ENCODE measurements around the gene TSPAN15.

The TSPAN15 gene

GRCh38 chr10:69435966-69436520 is 15.2 kb upstream of the TSPAN15 start:
- Histone ChIP-seq H3K4me1 (ENCODE audit: control insufficient read depth, insufficient read depth, low read length) (peaks cover 6% of the 10 kb centered on the region; the same call in 1 of the 2 replicates), H3K27ac (ENCODE audit: extremely low read depth, low read depth, low read length) (no peak overlapping the region), H3K4me3 (ENCODE audit: low read depth, low read length) (no peak overlapping the region), H3K36me3 (ENCODE audit: control insufficient read depth in 2 of 2, insufficient read depth in 1 of 2, low read length in 2 of 2) (no peaks in the 10 kb centered on the region), H3K9me3 (ENCODE audit: control insufficient read depth, insufficient read depth, low read depth, low read length) (no peaks in the 10 kb centered on the region)
- ChIA-PET CTCF (interaction anchor here (1.5 kb wide), 1 partner anchor 13 kb away, joined by 3 read pairs; no protein-coding TSS in a partner anchor), POLR2A (interaction anchor here (0.5 kb wide), 1 partner anchor 972 kb away, joined by 3 read pairs; no protein-coding TSS in a partner anchor)
- no peak for TF ChIP-seq ZSCAN4 (tag by site-specific recombination; IDR thresholded peaks at IDR 0.05)

GRCh38 chr10:69437321-69438259 is 13.7 kb upstream of the TSPAN15 start:
- H3K4me1 ChIP-seq (ENCODE audit: control insufficient read depth, insufficient read depth, low read length) = peaks cover 6% of the 10 kb centered on the region; the same call in 1 of the 2 replicates
- H3K36me3 ChIP-seq (ENCODE audit: control insufficient read depth in 2 of 2, insufficient read depth in 1 of 2, low read length in 2 of 2) = no peaks in the 10 kb centered on the region
- CTCF ChIA-PET = interaction anchor here (0.6 to 0.7 kb wide), 2 partner anchors 8 to 161 kb away, joined by 3 read pairs; no protein-coding TSS in a partner anchor
- H3K27ac ChIP-seq (ENCODE audit: extremely low read depth, low read depth, low read length) = no peak overlapping the region
- no peak overlapping the region for H3K4me3 ChIP-seq (ENCODE audit: low read depth, low read length)
- H3K9me3 ChIP-seq (ENCODE audit: control insufficient read depth, insufficient read depth, low read depth, low read length) = no peaks in the 10 kb centered on the region
- 0 out of 2 replicates have a peak, but pooled peaks have one; percentile 13 for TF ChIP-seq SP7 (tag by site-specific recombination; IDR thresholded peaks at IDR 0.05)
- no peak for TF ChIP-seq ZSCAN4 (tag by site-specific recombination; IDR thresholded peaks at IDR 0.05)
- TF ChIP-seq PRDM1 (tag by site-specific recombination; IDR thresholded peaks at IDR 0.05) = 0 out of 2 replicates have a peak, but pooled peaks have one; percentile 34
- POLR2A ChIA-PET = interaction anchor here (0.7 to 1.3 kb wide), 2 partner anchors 13 to 114 kb away, joined by 3 to 4 read pairs; no protein-coding TSS in a partner anchor

DNA sequence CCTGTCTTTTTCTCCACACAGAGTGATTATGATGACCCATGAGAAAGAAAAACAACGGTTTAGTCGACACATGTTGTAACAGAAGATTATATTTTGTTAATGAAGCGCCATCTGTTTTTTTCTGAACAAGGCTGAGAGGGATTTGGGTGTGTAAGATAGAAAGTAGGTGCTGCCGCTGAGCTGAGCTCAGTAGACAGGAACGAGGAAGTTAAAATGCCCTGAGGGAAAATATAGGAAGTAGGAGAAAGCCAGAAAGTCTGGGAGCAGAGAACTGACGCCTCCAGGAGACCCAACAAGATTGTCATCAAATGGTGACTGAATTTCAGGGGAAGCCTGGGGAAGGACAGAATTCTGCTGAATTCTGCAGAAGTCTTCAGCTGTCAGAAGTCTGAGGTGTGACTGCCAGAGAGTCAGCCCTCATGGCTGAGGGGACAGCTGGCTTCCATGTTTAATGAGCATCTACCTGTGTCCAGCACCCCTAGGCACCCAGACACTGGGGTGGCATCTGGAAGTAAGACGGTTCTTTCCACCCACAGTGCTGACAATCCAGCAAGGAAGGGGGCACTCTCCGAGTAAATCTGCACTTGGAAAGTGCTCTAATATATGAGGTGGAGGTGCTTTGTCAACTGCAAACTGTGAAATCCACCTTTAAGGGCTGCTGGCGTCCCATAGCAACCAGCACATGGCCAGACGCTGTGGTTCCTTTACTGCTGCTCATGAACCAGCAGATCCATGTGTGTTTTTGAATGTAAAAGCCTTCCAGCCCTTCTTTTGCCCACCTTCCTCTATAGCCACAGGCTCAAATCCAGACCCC is 12.5 kb upstream of the TSPAN15 start:
- Histone ChIP-seq H3K4me1 (ENCODE audit: control insufficient read depth, insufficient read depth, low read length) (peaks cover 6% of the 10 kb centered on the region; the same call in 1 of the 2 replicates), H3K9me3 (ENCODE audit: control insufficient read depth, insufficient read depth, low read depth, low read length) (no peaks in the 10 kb centered on the region), H3K36me3 (ENCODE audit: control insufficient read depth in 2 of 2, insufficient read depth in 1 of 2, low read length in 2 of 2) (no peaks in the 10 kb centered on the region), H3K4me3 (ENCODE audit: low read depth, low read length) (no peak overlapping the region), H3K27ac (ENCODE audit: extremely low read depth, low read depth, low read length) (no peak overlapping the region)
- ChIA-PET POLR2A (interaction anchor here (0.7 to 1.3 kb wide), 2 partner anchors 12 to 113 kb away, joined by 3 to 4 read pairs; no protein-coding TSS in a partner anchor), CTCF (interaction anchor here (0.6 to 0.8 kb wide), 4 partner anchors 8 to 521 kb away, joined by 3 to 4 read pairs (median 3); no protein-coding TSS in a partner anchor)
- TF ChIP-seq ZFP41 (tag by site-specific recombination; IDR thresholded peaks at IDR 0.05; ENCODE audit: borderline replicate concordance) (no peak), ZSCAN5A (tag by site-specific recombination; IDR thresholded peaks at IDR 0.05) (no peak), ZSCAN16 (tag by site-specific recombination; IDR thresholded peaks at IDR 0.05) (peak; percentile 77)

DNA sequence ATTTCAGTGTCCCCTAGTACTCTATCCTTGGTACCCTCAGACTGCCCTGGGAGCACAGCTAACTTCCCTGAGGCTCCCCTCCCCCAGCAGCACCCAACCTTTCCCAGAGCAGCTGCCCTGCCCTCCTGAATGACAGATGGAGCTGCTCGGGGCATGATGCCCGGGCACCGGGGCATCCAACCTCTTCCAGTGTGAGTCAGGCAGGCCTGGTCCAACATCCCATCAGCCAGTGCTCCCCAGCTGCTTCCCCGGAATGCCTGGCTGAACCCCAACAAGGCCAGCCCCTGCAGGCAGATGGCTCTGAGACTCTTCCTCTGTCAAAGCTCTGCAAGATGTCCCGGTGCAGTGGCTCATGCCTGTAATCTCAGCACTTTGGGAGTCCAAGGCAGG is 11.9 kb upstream of the TSPAN15 start:
- Histone ChIP-seq H3K4me1 (ENCODE audit: control insufficient read depth, insufficient read depth, low read length) (peaks cover 6% of the 10 kb centered on the region; the same call in 1 of the 2 replicates), H3K27ac (ENCODE audit: extremely low read depth, low read depth, low read length) (no peak overlapping the region), H3K4me3 (ENCODE audit: low read depth, low read length) (no peak overlapping the region), H3K36me3 (ENCODE audit: control insufficient read depth in 2 of 2, insufficient read depth in 1 of 2, low read length in 2 of 2) (no peaks in the 10 kb centered on the region), H3K9me3 (ENCODE audit: control insufficient read depth, insufficient read depth, low read depth, low read length) (no peaks in the 10 kb centered on the region)
- TF ChIP-seq ZNF677 (tag by site-specific recombination; IDR thresholded peaks at IDR 0.05) (peak; percentile 72), ZNF777 (tag by site-specific recombination; IDR thresholded peaks at IDR 0.05; ENCODE audit: borderline replicate concordance) (no peak), ZNF529 (tag by site-specific recombination; IDR thresholded peaks at IDR 0.05; ENCODE audit: insufficient replicate concordance) (no peak), FEZF1 (tag by site-specific recombination; IDR thresholded peaks at IDR 0.05) (no peak), ZNF133 (tag by site-specific recombination; IDR thresholded peaks at IDR 0.05) (0 out of 2 replicates have a peak, but pooled peaks have one; percentile 21), ZBTB20 (tag by site-specific recombination; IDR thresholded peaks at IDR 0.05) (no peak), ZNF324 (tag by site-specific recombination; IDR thresholded peaks at IDR 0.05) (no peak), MYNN (tag by site-specific recombination; IDR thresholded peaks at IDR 0.05; ENCODE audit: borderline replicate concordance) (no peak)
- TF ChIP-seq, protein P1, sequence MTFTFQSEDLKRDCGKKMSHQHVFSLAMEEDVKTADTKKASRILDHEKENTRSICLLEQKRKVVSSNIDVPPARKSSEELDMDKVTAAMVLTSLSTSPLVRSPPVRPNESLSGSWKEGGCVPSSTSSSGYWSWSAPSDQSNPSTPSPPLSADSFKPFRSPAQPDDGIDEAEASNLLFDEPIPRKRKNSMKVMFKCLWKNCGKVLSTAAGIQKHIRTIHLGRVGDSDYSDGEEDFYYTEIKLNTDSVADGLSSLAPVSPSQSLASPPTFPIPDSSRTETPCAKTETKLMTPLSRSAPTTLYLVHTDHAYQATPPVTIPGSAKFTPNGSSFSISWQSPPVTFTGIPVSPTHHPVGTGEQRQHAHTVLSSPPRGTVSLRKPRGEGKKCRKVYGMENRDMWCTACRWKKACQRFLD (tag by site-specific recombination; IDR thresholded peaks at IDR 0.05) = no peak
- ChIA-PET CTCF (interaction anchor here (0.6 to 1.0 kb wide), 3 partner anchors 15 to 521 kb away, joined by 3 to 4 read pairs (median 3); no protein-coding TSS in a partner anchor), POLR2A (no interaction called here)
